GM19452 (cell line): ENCODE data around the gene LRRC15.

Experiments
- ATAC-seq: cut with Tn5 transposase; IDR thresholded peaks from one replicate; pipeline ENCODE4 v1.9.1; 2021; ENCODE audit not compliant: unreplicated experiment

LRRC15 gene

GRCh38 chr3:194336601-194337355, 32.8 kb downstream of the LRRC15 start:
- no peak for ATAC-seq

DNA sequence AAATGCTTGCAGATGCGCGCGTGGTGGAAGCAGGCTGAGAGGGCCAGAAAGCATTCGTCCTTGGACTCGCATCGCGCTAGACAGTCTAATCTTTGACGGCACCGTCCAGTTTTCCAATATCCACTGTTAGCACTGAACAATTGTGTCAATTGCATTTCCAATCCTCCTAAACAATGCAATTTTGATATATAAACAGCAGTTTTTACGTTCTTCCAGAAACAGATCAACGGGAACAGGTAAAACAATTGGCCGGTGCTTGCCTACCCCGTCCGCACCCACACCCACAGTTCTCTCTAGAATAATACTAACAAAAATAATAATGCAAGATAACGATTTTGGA, 35.6 kb downstream of the LRRC15 start:
- no peak for ATAC-seq

DNA sequence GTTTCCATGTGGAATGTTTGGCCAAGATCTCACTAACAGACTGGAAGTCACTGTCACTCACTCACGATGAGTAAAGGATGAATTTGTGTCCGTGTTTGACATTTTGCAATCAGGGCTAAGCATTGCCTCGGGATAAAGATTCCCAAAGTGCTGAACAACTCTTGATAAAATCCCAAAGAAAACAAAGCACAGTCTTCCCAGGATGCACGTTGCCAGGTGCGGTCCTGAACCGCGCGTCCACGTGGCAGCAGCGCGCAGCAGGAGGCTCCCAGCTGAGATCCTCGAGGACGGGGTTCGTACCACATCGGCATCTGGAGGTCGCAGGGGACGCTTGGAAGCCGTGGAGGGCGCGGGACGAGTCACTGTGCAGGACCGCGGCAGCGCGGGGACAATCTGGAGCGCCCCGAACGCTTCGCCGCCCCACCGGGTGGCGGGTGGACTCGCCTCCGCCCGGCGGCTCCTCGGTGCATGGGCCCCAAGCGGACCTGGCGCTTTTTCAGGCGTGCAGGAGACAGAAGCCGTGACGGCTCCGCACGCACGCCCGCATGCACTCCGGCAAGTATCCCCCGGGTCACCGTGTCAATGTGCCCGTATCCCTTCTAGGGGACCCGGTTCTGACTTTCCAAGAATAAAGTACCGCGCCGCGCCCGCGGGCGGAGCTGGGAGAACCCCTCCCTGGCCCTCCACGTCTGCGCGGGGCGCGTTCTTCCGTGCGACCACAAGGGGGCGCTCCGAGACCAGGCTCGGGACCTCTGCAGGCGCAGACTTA, 36.1 kb downstream of the LRRC15 start:
- ATAC-seq: peak; percentile 93

GRCh38 chr3:194332858-194333211, 36.7 kb downstream of the LRRC15 start:
- ATAC-seq: no peak

DNA sequence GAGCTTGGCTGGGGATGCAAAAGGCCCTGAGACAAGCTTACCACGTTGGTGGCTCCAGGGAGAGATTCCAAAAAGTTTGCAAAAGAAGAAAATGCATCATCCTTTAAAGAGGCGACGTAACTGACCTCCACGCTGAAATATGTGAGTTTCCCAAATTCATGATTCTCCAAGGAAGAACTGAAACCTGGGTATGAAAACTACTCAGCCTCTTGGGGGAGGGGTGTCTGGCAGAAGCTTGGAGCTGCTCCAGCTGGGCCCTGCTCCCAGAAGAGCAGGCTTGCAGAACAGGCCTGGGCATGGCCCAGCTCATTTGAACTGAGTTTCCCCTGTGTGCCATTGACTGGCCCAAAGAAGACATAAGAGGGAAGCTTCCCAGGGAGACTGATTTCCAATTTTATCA, 39.0 kb downstream of the LRRC15 start:
- no peak for ATAC-seq

- no peak for ATAC-seq
Observed at GRCh38 chr3:194330160-194330559, 39.4 kb downstream of the LRRC15 start.

DNA sequence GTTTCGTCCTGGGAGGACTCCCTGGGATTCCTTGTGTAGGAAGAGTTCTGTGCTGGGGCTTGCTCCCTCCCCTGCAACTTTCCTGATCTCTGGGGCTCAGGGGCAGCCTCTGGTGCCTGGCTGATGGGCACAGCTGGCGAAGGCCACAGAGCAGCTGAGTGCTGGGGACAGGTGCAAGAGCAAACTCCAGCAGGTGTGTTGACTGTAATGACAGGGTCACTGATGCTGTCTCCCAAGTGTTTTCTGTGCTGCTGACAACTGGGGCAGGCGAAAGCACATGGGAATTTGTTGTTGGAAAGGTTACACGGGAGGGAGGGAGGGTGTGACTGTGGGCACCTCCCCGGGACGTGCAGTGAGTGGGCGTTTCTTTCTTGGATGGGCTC, 40.0 kb downstream of the LRRC15 start:
- ATAC-seq: no peak

- ATAC-seq: no peak
Observed at GRCh38 chr3:194328942-194329582, 40.5 kb downstream of the LRRC15 start.

DNA sequence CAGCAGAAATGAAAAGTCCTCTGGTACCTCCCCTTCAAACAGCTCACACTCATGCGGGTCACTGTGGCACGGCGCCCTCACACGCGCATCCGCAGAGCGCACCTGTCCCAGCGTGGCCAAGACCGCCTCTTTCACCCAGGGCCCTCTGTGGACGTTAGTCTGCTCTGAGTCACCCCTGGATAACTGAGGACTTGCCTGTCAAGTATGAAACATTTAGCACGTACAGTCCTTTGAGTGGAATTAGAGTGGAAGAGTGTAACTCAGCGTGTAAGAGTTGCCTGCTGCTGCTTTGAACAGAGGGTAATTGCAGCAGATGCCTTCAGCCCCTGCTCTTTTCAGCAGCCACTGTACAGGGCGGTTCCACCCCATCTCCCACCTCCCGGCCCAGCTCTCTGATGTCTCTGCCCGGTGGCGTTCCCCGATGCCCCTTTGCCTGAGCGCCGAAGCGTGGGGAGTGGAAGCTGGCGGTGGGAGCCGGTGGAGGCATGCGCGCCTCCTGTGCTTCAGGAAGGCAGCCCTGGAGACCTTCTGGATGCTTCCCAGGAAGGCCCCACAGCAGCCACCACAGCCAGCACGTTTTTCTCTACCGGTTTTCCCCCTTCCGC, 41.4 kb downstream of the LRRC15 start:
- ATAC-seq: no peak

DNA sequence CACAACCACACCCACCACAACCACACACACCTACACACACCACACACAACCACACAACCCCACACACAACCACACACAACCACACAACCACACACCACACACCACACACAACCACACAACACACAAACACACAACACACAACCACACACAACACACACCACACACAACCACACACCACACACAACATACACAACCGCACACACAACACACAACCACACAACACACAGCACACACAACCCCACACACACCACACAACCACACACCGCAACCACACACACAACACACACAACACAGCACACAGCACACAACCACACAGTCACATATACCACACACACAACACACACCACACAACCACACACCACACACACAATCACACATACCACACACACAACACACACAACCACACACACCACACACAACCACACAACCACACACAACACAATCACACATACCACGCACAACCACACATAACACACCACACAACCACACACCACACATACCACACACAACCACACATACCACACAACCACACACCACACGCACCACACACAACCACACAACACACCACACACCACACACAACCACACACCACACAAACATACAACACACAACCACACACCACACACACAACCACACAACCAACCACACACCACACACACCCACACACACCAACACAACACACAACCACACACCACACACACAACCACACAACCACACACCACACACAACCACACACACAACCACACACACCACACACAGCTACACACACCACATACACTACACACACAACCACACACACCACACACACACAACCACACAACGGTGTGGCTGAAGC, 42.1 kb downstream of the LRRC15 start:
- ATAC-seq: no peak

DNA sequence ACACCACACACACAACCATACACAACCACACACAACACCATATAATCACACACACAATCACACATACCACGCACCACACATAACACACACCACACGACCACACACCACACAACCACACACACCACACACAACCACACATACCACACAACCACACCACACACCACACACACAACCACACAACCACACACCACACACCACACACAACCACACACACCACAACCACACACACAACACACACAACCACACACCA, 42.6 kb downstream of the LRRC15 start:
- ATAC-seq: no peak

GRCh38 chr3:194326192-194326967, 43.2 kb downstream of the LRRC15 start:
- ATAC-seq: no peak

- no peak for ATAC-seq
Observed at GRCh38 chr3:194325424-194326153, 44.0 kb downstream of the LRRC15 start.

GRCh38 chr3:194324823-194325327, 44.7 kb downstream of the LRRC15 start:
- no peak for ATAC-seq

GRCh38 chr3:194323785-194324735, 45.5 kb downstream of the LRRC15 start:
- ATAC-seq: no peak

DNA sequence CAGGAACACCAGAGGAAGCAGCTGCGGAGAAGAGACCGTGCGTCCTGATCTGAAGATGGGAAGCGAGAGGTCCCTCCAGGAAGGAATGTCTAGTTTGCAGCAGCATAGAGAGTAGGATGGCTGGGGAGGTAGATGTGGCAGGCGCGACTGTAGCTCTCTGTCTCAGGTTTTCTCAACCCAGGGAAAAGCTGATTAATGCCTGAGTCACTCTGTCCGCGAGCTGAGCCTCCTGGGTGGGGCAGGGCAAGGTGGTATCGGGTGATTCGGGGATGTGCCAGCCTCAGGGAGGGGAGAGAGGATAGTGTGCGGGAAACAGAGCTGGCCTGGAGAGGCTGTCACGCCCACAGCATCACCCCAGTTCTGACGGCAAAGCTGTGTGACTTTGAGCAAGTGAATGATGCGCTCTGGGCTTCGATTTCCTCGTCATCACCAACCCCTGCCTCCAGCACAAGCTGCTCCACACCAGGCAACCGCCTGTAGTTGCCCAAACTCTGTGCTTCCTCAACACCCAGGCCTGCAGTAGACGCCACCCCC, 46.8 kb downstream of the LRRC15 start:
- ATAC-seq: no peak

DNA sequence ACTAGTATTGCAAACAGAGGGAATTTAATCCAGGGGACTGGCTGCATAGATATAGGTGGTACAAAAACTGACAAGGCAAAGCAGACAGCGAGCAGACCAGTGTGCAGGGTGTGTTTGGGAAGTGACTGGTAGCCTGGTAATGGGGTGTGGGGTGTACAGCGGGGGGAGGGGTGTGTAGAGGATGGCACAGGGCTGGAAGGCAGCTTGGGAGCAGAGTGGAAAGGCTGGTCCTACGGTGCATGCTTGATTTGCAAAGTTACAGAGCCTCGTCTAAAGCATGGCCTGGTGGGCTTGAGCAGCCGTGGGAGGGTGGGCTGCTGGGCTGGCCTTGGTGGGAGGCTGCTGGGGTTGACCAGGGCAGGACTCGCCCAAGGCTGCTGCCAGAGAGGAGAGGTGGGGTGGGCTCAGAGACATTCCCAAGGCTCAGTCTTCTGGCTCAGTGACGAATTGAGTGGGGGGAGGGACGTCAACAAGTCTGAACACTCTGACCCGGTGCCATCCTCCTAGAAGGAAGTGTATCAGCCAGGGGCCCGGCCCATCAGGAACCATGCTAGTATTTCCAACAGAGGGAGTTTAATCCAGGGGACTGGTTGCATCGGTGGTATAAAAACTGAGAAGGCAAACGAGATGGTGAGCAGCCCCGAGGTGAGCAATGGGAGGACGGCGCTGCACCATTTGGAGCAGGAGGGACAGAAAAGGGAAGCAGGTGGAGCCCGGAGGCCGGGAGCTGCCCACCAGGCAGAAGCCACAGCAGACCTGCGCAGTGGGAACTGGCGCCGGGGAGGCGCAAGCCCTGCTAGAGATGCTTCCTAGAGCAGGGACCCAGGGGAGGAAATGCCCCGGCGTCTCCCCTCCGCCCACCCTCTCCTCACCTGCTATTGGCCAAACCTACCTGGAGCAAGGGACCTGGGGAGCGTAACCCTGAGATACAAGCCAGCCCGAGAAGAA, 47.6 kb downstream of the LRRC15 start:
- ATAC-seq: no peak
